Endothelial cell of umbilical vein (primary cell): Measurements from ENCODE around the gene STH. TPM values are rescaled to one million over a fixed set of nuclear protein-coding genes. Genes with fewer than 3 reads are reported as not detected.

Experiments used
- BruUV-seq: library from RNA; stranded (reverse); fragments of 400-500 nt; replicated peaks from 2 replicates; lab custom pipeline; 2021; lab: Mats Ljungman, UMichigan
- CTCF ChIA-PET: fragments of 300-600, 350-600 bp; sonication (Branson Sonifier 250); formaldehyde crosslinking; loops from one replicate; lab custom pipeline; 2021; ENCODE audit warnings: antibody characterized with exemption, inconsistent platforms; lab: Charles Lee
- POLR2A ChIA-PET: fragments of 300-600, 350-600 bp; sonication (Branson Sonifier 250); formaldehyde crosslinking; loops from one replicate; lab custom pipeline; 2021; ENCODE audit warnings: antibody characterized with exemption, inconsistent platforms; lab: Charles Lee
- DNase-seq: peaks from one replicate; pipeline ENCODE4 v3.0.0-alpha.2; 2011; ENCODE audit warnings: low read depth, low spot score
- FAIRE-seq: peaks from 2 replicates; lab custom pipeline; 2011; peaks lifted over from hg19 to GRCh38; lab: Jason Lieb, UNC
- H2AFZ ChIP-seq: 2 replicates; pipeline ENCODE4 v1.6.0; 2012; ENCODE audit warnings: low read depth, low read length, control low read depth, inconsistent platforms
- H3K27ac ChIP-seq: 2 replicates; pipeline ENCODE4 v1.5.1; 2011; ENCODE audit warnings: low read depth, mild to moderate bottlenecking, control low read depth, low read length, moderate library complexity; ENCODE audit not compliant: insufficient read depth
- H3K27me3 ChIP-seq, 2 experiments: 2 replicates each; pipeline versions ENCODE4 v1.6.0 to v1.6.1; 2011; ENCODE audit warnings: low read length in 2 of 2, mixed read lengths in 1 of 2; ENCODE audit not compliant: control insufficient read depth in 2 of 2, insufficient read depth in 2 of 2
- H3K36me3 ChIP-seq, 2 experiments: 2 replicates in 1 of 2; 3 replicates in 1 of 2; pipeline ENCODE4 v1.5.1; 2011; ENCODE audit warnings: low read length in 2 of 2, mild to moderate bottlenecking in 1 of 2, moderate library complexity in 1 of 2; ENCODE audit not compliant: control insufficient read depth in 2 of 2, insufficient read depth in 2 of 2; ENCODE audit errors: extremely low read depth in 1 of 2
- H3K4me1 ChIP-seq: 3 replicates; pipeline ENCODE4 v1.5.1; 2011; ENCODE audit warnings: mild to moderate bottlenecking, low read length; ENCODE audit not compliant: control insufficient read depth, insufficient read depth; ENCODE audit errors: extremely low read depth
- H3K4me2 ChIP-seq: 2 replicates; pipeline ENCODE4 v1.6.1; 2011; ENCODE audit warnings: low read length, control low read depth, mixed read lengths; ENCODE audit not compliant: insufficient read depth
- H3K4me3 ChIP-seq, 3 experiments: fragments of 200-600 bp in 1 of 3; sonication (generic), shearing (Covaris generic) in 1 of 3; replicated peaks in 1 of 3; 2 replicates each; pipeline ENCODE4 v1.5.1; 2011 to 2016; ENCODE audit warnings: control low read depth in 3 of 3, low read length in 3 of 3, mild to moderate bottlenecking in 2 of 3, inconsistent platforms in 1 of 3, low read depth in 1 of 3, moderate library complexity in 1 of 3; ENCODE audit not compliant: insufficient read depth in 1 of 3
- H3K79me2 ChIP-seq: 2 replicates; pipeline ENCODE4 v1.6.0; 2012; ENCODE audit warnings: low read length, inconsistent platforms; ENCODE audit not compliant: control insufficient read depth, insufficient read depth
- H3K9ac ChIP-seq: replicated peaks from 2 replicates; pipeline ENCODE3; 2011; ENCODE audit warnings: low read length, control low read depth; ENCODE audit not compliant: insufficient read depth; ENCODE audit errors: extremely low read depth
- H3K9me1 ChIP-seq: replicated peaks from 3 replicates; pipeline ENCODE4 v1.6.0; 2011; ENCODE audit warnings: mild to moderate bottlenecking, low read length; ENCODE audit not compliant: control insufficient read depth, insufficient read depth; ENCODE audit errors: extremely low read depth
- H3K9me3 ChIP-seq: replicated peaks from 2 replicates; pipeline ENCODE4 v1.5.1; 2012; ENCODE audit warnings: low read length, inconsistent platforms; ENCODE audit not compliant: control insufficient read depth, insufficient read depth
- H4K20me1 ChIP-seq: replicated peaks from 2 replicates; pipeline ENCODE3; 2011; ENCODE audit warnings: mild to moderate bottlenecking, low read length; ENCODE audit not compliant: control insufficient read depth, insufficient read depth; ENCODE audit errors: extremely low read depth
- CTCF ChIP-seq, 2 donors: IDR thresholded peaks; 1 replicate in 1 of 2; 2 replicates in 1 of 2; pipeline ENCODE4 v1.5.1; 2011; ENCODE audit warnings: low read length in 2 of 2, mild to moderate bottlenecking in 2 of 2, moderate library complexity in 2 of 2, control low read depth in 1 of 2, inconsistent platforms in 1 of 2, low read depth in 1 of 2; ENCODE audit not compliant: insufficient read depth in 1 of 2; ENCODE audit errors: extremely low read depth in 1 of 2
- EZH2 ChIP-seq: IDR thresholded peaks from 2 replicates; pipeline ENCODE4 v1.6.1; 2012; ENCODE audit warnings: borderline replicate concordance, low read depth, mild to moderate bottlenecking, moderate library complexity, low read length, inconsistent platforms; ENCODE audit not compliant: severe bottlenecking
- FOS ChIP-seq: IDR thresholded peaks from 2 replicates; pipeline ENCODE4 v1.6.1; 2011; ENCODE audit warnings: mild to moderate bottlenecking, low read length, moderate library complexity, borderline replicate concordance; ENCODE audit not compliant: insufficient read depth
- GATA2 ChIP-seq: IDR thresholded peaks from 2 replicates; pipeline ENCODE4 v1.7.0; 2011; ENCODE audit warnings: low read depth, mild to moderate bottlenecking, moderate library complexity, mixed read lengths, low read length; ENCODE audit not compliant: insufficient read length, insufficient read depth
- JUN ChIP-seq: IDR thresholded peaks from 2 replicates; pipeline ENCODE4 v1.6.1; 2011; ENCODE audit warnings: borderline replicate concordance, low read depth; ENCODE audit not compliant: insufficient read length, insufficient read depth
- MAX ChIP-seq: IDR thresholded peaks from 2 replicates; pipeline ENCODE4 v1.6.1; 2011; ENCODE audit not compliant: insufficient read depth, insufficient read length
- MYC ChIP-seq: IDR thresholded peaks from one replicate; pipeline ENCODE4 v1.6.1; 2011; ENCODE audit warnings: mild to moderate bottlenecking, low read depth, low read length
- POLR2A ChIP-seq: IDR thresholded peaks from 2 replicates; pipeline ENCODE4 v1.6.1; 2012; ENCODE audit warnings: low read depth, mild to moderate bottlenecking, control low read depth, low read length
- POLR2AphosphoS5 ChIP-seq: IDR thresholded peaks from 2 replicates; pipeline ENCODE4 v1.6.1; 2012; ENCODE audit warnings: low read depth, mild to moderate bottlenecking, control low read depth, low read length, moderate library complexity; ENCODE audit not compliant: insufficient read depth
- dilution Hi-C: fragments of 300-500 bp; cut with MboI; formaldehyde crosslinking; loops from one replicate; pipeline ENCODE4 v1.15.0; 2019; ENCODE audit warnings: low sequenced_read_pairs; ENCODE audit not compliant: extremely low pct_ligation_motif_present
- intact Hi-C: fragments of 100-400 bp; cut with micrococcal nuclease; formaldehyde crosslinking; loops from one replicate; pipeline ENCODE4 v1.10.0; 2022
- polyA plus RNA-seq, 4 experiments: library from polyadenylated mRNA; depleted of rRNA in 3 of 4; stranded (reverse) in 3 of 4; unstranded in 1 of 4; fragments of >200 nt; gene quantifications; 2 replicates each; pipeline versions ENCODE4 v1.2.1 to v1.2.3, GENCODE V29; 2011 to 2012; ENCODE audit warnings: missing spikeins in 1 of 4
- total RNA-seq: library from RNA; stranded (reverse); gene quantifications from 2 replicates; pipeline ENCODE4 v1.2.3, GENCODE V29; 2021

Gene STH
- total and polyA plus RNA-seq, 2 donors (not counting 3 experiments of a cell fraction or from before 2014, with no cell fraction given) = not detected

GRCh38 chr17:45993962-45994627 lies 5.0 kb upstream of the STH start:
- Histone ChIP-seq H3K36me3 (no peaks in the 10 kb centered on the region), H3K27me3 (no peaks in the 10 kb centered on the region), H3K4me2 (no peak overlapping the region), H3K4me1 (no peaks in the 10 kb centered on the region), H3K79me2 (no peaks in the 10 kb centered on the region), H3K4me3 (no peak overlapping the region), H3K27ac (no peak overlapping the region), H3K9me1 (no peaks in the 10 kb centered on the region), H4K20me1 (no peaks in the 10 kb centered on the region), H2AFZ (no peak overlapping the region), H3K9ac (no peak overlapping the region), H3K9me3 (no peaks in the 10 kb centered on the region)
- BruUV-seq = no TSS peak
- ChIA-PET POLR2A (no interaction called here), CTCF (no interaction called here)
- DNase-seq = no peak
- TF ChIP-seq FOS (no peak), MAX (no peak), JUN (no peak), CTCF (IDR thresholded peaks at IDR 0.05; ENCODE audit: extremely low read depth in 1 of 2, insufficient read depth in 1 of 2, low read depth in 1 of 2, low read length in 2 of 2) (no peak), POLR2A (no peak), EZH2 (no peak), GATA2 (no peak), MYC (no peak), POLR2AphosphoS5 (no peak)
- FAIRE-seq = no peak
- intact Hi-C loops (no loop called here), dilution Hi-C loops (no loop called here)
